ENCODE measurements around the gene ABR.

GRCh38 chr17:1089915-1090314 lies 89.9 kb downstream of the ABR start:
- TF ChIP-seq EZH2phosphoT487 (IDR thresholded peaks at IDR 0.05; ENCODE audit: low read length) (no peak), CTCF (IDR thresholded peaks at IDR 0.05; ENCODE audit: low read length) (no peak)

Measured in MM.1S (cell line).